Activated T-helper 9 cell treated with anti-CD3 and anti-CD28 coated beads, Interleukin-2, amount 50 U/mL, for 16 hours (primary cell): Measurements from ENCODE around the gene DCP2.
"Not testable (repeated sequence)": the region's sequence is repeated elsewhere in the genome, so short reads cannot be mapped to it uniquely, and the experiment has no call there.

ENCODE experiments used
- DNase-seq: peaks from one replicate; pipeline ENCODE4 v3.0.0-alpha.2; 2020; ENCODE audit warnings: low read depth

Gene DCP2

GRCh38 chr5:112976432-112977309, at the start of gene DCP2:
Gene DCP2 (plus strand): TSS chr5:112976798. CDS start chr5:112976934, 136 bp downstream.
- DNase-seq = peak; percentile 90

GRCh38 chr5:112929336-112930081, 47.1 kb upstream of the DCP2 start:
- no peak for DNase-seq

- no peak for DNase-seq
Observed at GRCh38 chr5:112930082-112930344, 46.6 kb upstream of the DCP2 start.

GRCh38 chr5:112931473-112931872, 45.1 kb upstream of the DCP2 start:
- DNase-seq = no peak

- no peak for DNase-seq
Observed at GRCh38 chr5:112933105-112933504, 43.5 kb upstream of the DCP2 start.

- DNase-seq = no peak
Observed at GRCh38 chr5:112933651-112934365, 42.8 kb upstream of the DCP2 start.

- no peak for DNase-seq
Observed at GRCh38 chr5:112934366-112934663, 42.3 kb upstream of the DCP2 start.

- DNase-seq = no peak
Observed at GRCh38 chr5:112935675-112936074, 40.9 kb upstream of the DCP2 start.

GRCh38 chr5:112938286-112938685, 38.3 kb upstream of the DCP2 start:
- DNase-seq = no peak

GRCh38 chr5:112940670-112941069, 35.9 kb upstream of the DCP2 start:
- DNase-seq = no peak

- no peak for DNase-seq
Observed at GRCh38 chr5:112948458-112948857, 28.1 kb upstream of the DCP2 start.

- no peak for DNase-seq
Observed at GRCh38 chr5:112951124-112951702, 25.4 kb upstream of the DCP2 start.

GRCh38 chr5:112956606-112957005, 20.0 kb upstream of the DCP2 start:
- DNase-seq = no peak

- DNase-seq = no peak
Observed at GRCh38 chr5:112957036-112957808, 19.4 kb upstream of the DCP2 start.

GRCh38 chr5:112958093-112959088, 18.2 kb upstream of the DCP2 start:
- no peak for DNase-seq

GRCh38 chr5:112959872-112960271, 16.7 kb upstream of the DCP2 start:
- not testable (repeated sequence) for DNase-seq

GRCh38 chr5:112960315-112960714, 16.3 kb upstream of the DCP2 start:
- DNase-seq = no peak

- DNase-seq = no peak
Observed at GRCh38 chr5:112960863-112961504, 15.6 kb upstream of the DCP2 start.

- not testable (repeated sequence) for DNase-seq
Observed at GRCh38 chr5:112963374-112963733, 13.2 kb upstream of the DCP2 start.

GRCh38 chr5:112965733-112966306, 10.8 kb upstream of the DCP2 start:
- no peak for DNase-seq
